Epidermal melanocyte (primary cell): ENCODE data around the gene RPUSD4.

Experiments used
- DNase-seq: peaks from one replicate; pipeline ENCODE4 v3.0.0; 2011; ENCODE audit warnings: low spot score; ENCODE audit not compliant: insufficient read length

Gene RPUSD4

GRCh38 chr11:126158054-126158791 lies 53.2 kb downstream of the RPUSD4 start:
- DNase-seq = no peak

DNA sequence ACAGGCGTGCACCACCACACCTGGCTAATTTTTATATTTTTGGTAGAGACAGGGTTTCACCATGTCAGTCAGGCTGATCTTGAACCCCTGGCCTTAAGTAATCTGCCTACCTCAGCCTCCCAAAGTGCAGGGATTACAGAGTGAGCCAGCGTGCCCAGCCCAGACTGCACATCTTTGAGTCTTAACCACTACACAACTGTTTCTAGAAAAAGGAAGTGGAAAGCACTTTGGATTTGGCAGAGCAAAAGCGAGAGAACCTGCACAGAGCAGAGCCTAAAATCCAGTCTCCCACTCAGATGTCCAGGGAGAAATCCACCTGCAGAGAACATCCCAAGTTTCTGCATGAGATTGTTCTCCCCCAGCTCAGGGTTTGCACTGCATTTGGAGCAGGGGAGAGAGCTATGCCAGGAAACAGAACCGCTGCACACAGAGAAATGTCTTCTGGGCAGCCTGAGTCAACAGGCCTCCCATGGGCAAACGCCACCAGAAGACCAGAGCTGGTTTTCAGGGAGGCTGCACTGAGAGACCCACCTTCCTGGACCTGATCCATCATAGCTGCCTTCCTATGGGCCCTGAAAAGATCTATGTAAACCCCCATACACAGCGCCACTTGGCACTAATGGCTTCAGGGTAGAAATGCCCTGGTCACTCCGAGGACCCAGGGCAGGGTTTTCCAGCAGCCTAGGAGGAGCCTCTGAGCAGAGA lies 54.0 kb downstream of the RPUSD4 start:
- no peak for DNase-seq

DNA sequence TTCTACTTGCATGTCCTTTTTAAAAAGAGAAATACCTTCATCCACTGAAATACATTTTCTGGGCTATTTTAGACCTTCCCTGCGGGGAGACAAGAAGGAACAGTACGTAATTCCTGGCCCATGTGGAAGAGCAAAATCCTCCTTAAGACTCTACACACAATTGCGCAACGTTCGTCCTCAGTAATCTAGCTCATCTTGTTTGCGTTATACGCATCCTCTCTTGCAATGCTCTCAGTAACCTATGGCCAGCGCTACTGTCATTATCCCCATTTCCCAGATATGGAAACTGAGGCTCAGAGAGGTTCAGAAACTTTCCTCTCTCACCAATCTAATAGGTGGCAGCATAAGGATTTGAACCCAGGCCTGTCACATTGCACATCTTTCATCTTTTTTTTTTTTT lies 54.6 kb downstream of the RPUSD4 start:
- DNase-seq = no peak

DNA sequence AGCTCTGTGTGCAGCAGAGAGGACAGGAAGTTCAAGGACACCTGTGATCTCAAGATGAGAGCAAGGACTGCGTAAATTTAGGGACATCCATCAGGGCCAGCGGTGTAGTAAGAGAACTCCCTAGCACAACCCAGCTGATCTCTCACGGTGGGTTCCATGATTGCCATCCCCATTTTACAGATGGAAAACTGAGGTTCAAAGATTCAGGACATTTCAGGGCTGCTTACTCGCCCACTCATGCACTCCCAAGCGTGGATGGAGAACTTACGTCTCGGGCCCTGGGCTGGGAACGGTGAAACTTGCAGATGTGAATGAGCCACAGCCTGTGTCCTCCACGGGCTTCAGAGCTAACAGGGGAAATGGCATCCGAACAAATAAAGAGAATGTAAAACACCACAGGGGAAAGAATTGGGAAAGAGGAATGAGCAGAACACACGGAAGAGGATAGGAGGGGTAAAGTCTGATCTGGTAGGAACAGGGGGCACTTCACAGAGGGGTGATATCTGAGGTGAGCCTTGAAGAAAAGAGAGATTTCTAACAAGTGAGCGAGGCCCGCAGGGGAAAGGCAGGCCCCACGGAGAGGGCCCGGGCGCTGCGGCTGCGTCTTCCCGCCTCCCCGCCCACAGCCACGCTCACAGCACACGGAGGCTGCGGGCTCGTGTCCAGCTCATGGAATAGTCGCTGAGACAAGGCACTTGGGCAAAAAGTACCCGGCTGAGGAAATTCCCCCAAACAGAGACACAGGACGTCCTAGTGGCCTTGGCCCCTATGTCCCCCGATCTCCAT lies 55.9 kb downstream of the RPUSD4 start:
- DNase-seq = no peak

DNA sequence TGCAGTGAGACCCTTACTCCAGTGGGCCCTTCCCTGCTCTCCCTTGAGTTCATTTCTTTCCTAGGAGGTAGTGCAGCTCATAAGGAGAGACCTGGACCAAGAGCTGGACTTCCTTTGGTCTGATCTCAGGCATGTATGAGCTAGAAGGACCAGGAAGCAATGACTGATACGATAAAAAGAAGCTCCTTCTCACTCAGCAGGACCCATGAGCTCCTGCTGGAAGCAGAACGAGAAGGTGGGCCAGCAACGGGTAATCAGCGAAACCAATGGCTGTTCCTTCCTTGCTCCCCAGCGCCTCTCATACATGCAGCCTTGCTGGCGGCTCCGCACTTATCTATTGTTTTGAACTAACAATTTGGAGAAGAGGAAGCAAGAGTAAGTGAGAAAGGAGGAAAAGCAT lies 56.8 kb downstream of the RPUSD4 start:
- no peak for DNase-seq

GRCh38 chr11:126153972-126154371 lies 57.5 kb downstream of the RPUSD4 start:
- no peak for DNase-seq

- no peak for DNase-seq
Measured at GRCh38 chr11:126153006-126153405, 58.4 kb downstream of the RPUSD4 start.

DNA sequence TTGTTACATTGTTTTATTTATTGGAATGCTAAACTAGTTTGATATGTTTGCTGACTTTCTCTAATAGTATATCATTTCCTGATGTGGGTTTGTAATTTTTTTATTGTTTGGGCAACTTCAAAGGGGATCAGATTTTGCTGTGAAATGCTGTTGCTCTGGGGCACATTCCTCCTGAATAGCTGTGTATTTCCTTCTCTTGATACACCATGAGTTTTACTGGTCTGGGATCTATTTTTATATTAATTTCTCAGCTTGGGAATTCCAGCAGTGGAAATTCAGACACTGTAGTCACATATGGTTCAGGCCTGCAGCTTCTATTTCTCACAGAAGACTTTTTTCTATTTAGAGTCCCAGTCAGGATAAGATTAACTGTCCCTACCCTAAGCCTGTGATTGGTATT lies 58.9 kb downstream of the RPUSD4 start:
- peak; percentile 64 for DNase-seq

DNA sequence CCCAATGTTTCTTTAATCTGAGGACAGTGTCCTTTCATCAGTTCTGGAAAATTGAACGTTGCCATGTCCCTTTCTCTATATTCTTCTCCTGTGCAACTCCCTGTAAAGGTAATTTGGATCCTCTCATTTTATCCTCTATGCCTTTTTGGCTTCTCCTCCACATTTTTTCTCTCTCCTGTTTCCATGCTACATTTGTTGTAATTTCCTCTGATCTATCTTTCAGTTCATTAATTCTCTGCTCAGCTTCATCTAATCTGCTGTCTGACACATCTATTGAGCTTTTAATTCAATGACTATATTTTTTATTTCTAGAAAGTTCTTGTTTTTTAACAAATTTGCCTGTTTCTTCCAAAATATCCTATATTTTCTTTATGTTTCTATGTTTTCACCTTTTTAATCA lies 59.3 kb downstream of the RPUSD4 start:
- no peak for DNase-seq
